ENCODE measurements around the gene UIMC1.

- no peak for TF ChIP-seq CTCF (optimal IDR thresholded peaks at IDR 0.05 in 1 of 3, IDR thresholded peaks at IDR 0.05 in 1 of 3, conservative IDR thresholded peaks at IDR 0.05 in 1 of 3; ENCODE audit: extremely low read depth in 1 of 3, insufficient read depth in 2 of 3, low read length in 3 of 3)
- TF ChIP-seq EZH2 (IDR thresholded peaks at IDR 0.05; ENCODE audit: low read length) = no peak
Measured at GRCh38 chr5:176998828-176999227, 7.8 kb downstream of the UIMC1 start.
